ENCODE data around the gene E2F2. TPM values are rescaled to one million over a fixed set of nuclear protein-coding genes. Genes with fewer than 3 reads are reported as not detected.

E2F2 gene
- total and polyA plus RNA-seq, 12 donors, result 0.07 to 3.7 (median 0.35) TPM; not detected in 1

DNA sequence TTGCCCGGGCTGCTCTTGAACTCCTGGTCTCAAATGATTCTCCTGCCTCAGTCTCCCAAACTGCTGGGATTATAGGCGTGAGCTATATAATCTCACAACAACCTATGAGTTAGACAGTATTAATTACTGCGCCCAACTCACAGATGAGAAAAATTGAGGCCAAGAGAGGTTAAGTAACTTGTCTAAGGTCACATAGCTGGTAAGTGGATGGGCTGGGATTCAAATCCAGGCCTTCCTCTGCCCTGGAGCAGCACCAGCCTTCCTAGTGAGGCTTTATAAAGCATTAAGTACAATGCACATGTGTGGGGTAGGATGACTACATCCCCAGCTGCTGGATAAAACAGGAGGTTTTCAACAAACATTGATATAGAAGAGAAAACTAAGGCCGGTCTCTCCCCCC lies 15.1 kb downstream of the E2F2 start:
- Histone ChIP-seq H3K9me3 (replicated peaks in 1 of 3) (no peaks in the 10 kb centered on the region), H3K27ac (no peak overlapping the region), H3K4me1 (replicated peaks in 1 of 2) (no peaks in the 10 kb centered on the region), H3K4me3 (no peak overlapping the region), H3K27me3 (no peaks in the 10 kb centered on the region), H3K36me3 (replicated peaks in 1 of 2) (no peaks in the 10 kb centered on the region)
- no peak for TF ChIP-seq POLR2A (IDR thresholded peaks at IDR 0.05)
- TF ChIP-seq, protein P1, sequence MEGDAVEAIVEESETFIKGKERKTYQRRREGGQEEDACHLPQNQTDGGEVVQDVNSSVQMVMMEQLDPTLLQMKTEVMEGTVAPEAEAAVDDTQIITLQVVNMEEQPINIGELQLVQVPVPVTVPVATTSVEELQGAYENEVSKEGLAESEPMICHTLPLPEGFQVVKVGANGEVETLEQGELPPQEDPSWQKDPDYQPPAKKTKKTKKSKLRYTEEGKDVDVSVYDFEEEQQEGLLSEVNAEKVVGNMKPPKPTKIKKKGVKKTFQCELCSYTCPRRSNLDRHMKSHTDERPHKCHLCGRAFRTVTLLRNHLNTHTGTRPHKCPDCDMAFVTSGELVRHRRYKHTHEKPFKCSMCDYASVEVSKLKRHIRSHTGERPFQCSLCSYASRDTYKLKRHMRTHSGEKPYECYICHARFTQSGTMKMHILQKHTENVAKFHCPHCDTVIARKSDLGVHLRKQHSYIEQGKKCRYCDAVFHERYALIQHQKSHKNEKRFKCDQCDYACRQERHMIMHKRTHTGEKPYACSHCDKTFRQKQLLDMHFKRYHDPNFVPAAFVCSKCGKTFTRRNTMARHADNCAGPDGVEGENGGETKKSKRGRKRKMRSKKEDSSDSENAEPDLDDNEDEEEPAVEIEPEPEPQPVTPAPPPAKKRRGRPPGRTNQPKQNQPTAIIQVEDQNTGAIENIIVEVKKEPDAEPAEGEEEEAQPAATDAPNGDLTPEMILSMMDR (IDR thresholded peaks at IDR 0.05), result no peak
- no peak for DNase-seq
- intact Hi-C loops (cut with DNase I), result no loop called here
- 96 to 100% (median 99%) methylated on average over 3 to 4 of the region's 4 CpGs for WGBS, 4 donors

DNA sequence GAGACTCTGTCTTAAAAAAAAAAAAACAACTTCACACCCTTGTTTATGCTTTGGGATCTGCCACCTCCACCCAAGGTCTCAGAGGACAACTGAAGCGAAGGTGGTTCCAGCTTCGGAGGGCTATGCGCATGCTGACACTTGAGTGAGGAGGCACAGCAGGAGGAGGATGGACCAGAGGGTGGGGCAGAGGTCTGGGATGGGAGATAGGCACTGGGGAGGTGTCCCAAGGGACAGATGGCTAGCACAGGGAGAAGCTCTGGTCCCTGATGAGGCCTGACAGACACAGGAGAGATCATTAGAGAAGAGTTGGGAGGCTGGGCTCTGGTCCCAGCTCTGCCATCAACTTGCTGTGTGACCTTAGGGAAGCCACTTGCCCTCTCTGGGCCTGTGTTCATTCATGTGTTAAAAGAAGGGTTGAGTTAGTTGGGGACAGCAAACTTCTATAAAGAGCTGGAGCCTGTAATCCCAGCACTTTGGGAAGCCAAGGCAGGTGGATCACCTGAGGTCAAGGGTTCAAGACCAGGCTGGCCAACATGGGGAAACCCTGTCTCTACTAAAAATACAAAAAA lies 16.8 kb downstream of the E2F2 start:
- TF ChIP-seq, protein P1 (IDR thresholded peaks at IDR 0.05), result no peak
- no peak for TF ChIP-seq POLR2A (IDR thresholded peaks at IDR 0.05)
- no peak for DNase-seq
- H3K36me3 ChIP-seq (replicated peaks in 1 of 2), result no peaks in the 10 kb centered on the region
- intact Hi-C loops (cut with DNase I), result no loop called here
- no peak overlapping the region for H3K4me3 ChIP-seq
- no peaks in the 10 kb centered on the region for H3K27me3 ChIP-seq
- 92 to 100% (median 93%) methylated on average over 3 of the region's 3 CpGs for WGBS, 4 donors
- no peak overlapping the region for H3K27ac ChIP-seq
- no peaks in the 10 kb centered on the region for H3K4me1 ChIP-seq (replicated peaks in 1 of 2)
- H3K9me3 ChIP-seq (replicated peaks in 1 of 3), result no peaks in the 10 kb centered on the region

DNA sequence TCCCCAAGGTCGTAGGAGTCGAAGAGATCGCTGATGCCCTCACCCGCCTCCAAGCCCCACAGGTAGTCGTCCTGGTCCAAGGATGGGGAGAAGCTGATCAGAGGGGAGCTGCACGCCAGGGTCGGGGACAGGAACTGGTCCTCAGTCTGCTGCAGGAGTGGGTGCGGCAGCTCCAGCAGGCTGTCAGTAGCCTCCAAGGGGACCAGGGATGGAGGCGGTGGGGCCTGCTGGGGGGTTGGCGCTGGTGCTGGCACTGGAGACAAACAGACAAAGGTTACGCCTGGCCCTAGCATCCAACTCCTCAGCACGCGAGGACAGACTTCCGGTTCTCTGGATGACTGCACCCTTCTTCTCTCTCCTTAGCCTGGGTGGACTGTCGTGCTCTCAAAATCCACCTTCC lies 21.1 kb downstream of the E2F2 start:
- Histone ChIP-seq H3K27me3 (no peaks in the 10 kb centered on the region), H3K27ac (no peak overlapping the region), H3K9me3 (replicated peaks in 1 of 3) (no peaks in the 10 kb centered on the region), H3K4me3 (no peak overlapping the region), H3K4me1 (replicated peaks in 1 of 2) (no peaks in the 10 kb centered on the region), H3K36me3 (replicated peaks in 1 of 2) (no peaks in the 10 kb centered on the region)
- TF ChIP-seq, protein P1 (IDR thresholded peaks at IDR 0.05), result no peak
- TF ChIP-seq POLR2A (IDR thresholded peaks at IDR 0.05), result no peak
- intact Hi-C loops (cut with DNase I), result no loop called here
- no peak for DNase-seq
- WGBS, 4 donors, result 88 to 96% (median 93%) methylated on average over 11 to 15 of the region's 15 CpGs

DNA sequence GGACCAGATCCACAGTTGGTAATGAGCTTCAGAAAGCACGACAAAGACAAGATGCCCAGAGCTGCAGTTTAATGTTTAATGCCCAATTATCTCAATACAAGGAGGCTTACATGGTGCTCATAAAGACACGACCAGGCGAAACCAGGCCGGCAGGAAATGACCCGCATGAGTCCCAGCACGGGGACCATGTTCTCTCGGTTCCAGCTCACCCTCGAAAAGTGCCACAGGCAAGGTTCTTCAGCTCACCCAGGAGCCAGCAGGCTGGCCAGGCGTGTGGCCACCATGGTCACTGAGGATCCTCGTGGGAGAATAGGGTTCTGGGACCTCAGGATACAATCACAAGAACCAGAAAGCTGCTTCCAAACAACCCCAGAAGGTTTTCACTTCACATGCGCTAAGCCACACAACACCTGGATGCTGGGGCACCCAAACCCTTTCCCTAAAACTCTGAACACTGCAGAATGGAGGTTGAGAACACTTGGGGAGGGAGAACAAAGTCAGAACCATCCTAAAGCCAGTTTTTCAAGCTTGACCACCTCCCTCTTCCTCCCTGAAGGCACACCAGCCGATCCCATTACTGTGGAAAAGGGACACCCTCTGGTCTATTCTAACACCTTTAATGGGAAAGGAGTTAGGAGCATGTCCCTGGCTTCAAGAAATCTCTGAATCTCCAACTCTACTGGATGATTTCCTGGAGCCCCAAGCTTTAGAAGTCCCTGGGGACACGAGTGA lies 24.5 kb downstream of the E2F2 start:
- no peaks in the 10 kb centered on the region for H3K4me1 ChIP-seq (replicated peaks in 1 of 2)
- H3K27ac ChIP-seq, result no peak overlapping the region
- intact Hi-C loops (cut with DNase I), result no loop called here
- TF ChIP-seq POLR2A (IDR thresholded peaks at IDR 0.05), result no peak
- TF ChIP-seq, protein P1 (IDR thresholded peaks at IDR 0.05), result no peak
- no peaks in the 10 kb centered on the region for H3K27me3 ChIP-seq
- WGBS, 4 donors, result 90 to 94% (median 92%) methylated on average over 11 to 13 of the region's 13 CpGs
- DNase-seq, result no peak
- no peak overlapping the region for H3K4me3 ChIP-seq
- H3K36me3 ChIP-seq (replicated peaks in 1 of 2), result no peaks in the 10 kb centered on the region
- H3K9me3 ChIP-seq (replicated peaks in 1 of 3), result no peaks in the 10 kb centered on the region
